Islet of Langerhans (tissue), 1 donor: ENCODE data around the gene CORIN.

Experiments used
- FAIRE-seq: peaks from one replicate; lab custom pipeline; 2011; peaks lifted over from hg19 to GRCh38; lab: Jason Lieb, UNC

The CORIN gene

GRCh38 chr4:47835494-47835893 lies 2.4 kb downstream of the CORIN start:
- no peak for FAIRE-seq

- FAIRE-seq: peak; percentile 13
Observed at GRCh38 chr4:47831026-47831679, 6.7 kb downstream of the CORIN start.

GRCh38 chr4:47830265-47831025 lies 7.4 kb downstream of the CORIN start:
- FAIRE-seq: no peak

GRCh38 chr4:47829438-47829837 lies 8.4 kb downstream of the CORIN start:
- FAIRE-seq: no peak

- no peak for FAIRE-seq
Observed at GRCh38 chr4:47827343-47828047, 10.4 kb downstream of the CORIN start.

- FAIRE-seq: no peak
Observed at GRCh38 chr4:47824840-47825239, 13.0 kb downstream of the CORIN start.

GRCh38 chr4:47819178-47819577 lies 18.7 kb downstream of the CORIN start:
- no peak for FAIRE-seq

GRCh38 chr4:47817275-47817674 lies 20.6 kb downstream of the CORIN start:
- no peak for FAIRE-seq

- no peak for FAIRE-seq
Observed at GRCh38 chr4:47816748-47817147, 21.1 kb downstream of the CORIN start.

- no peak for FAIRE-seq
Observed at GRCh38 chr4:47814618-47815295, 23.1 kb downstream of the CORIN start.

GRCh38 chr4:47809654-47810203 lies 28.1 kb downstream of the CORIN start:
- no peak for FAIRE-seq

GRCh38 chr4:47804598-47804997 lies 33.3 kb downstream of the CORIN start:
- FAIRE-seq: no peak

- FAIRE-seq: no peak
Observed at GRCh38 chr4:47801481-47802002, 36.3 kb downstream of the CORIN start.

- FAIRE-seq: no peak
Observed at GRCh38 chr4:47798165-47798564, 39.7 kb downstream of the CORIN start.

GRCh38 chr4:47791965-47792364 lies 45.9 kb downstream of the CORIN start:
- no peak for FAIRE-seq

- no peak for FAIRE-seq
Observed at GRCh38 chr4:47790105-47790504, 47.8 kb downstream of the CORIN start.

- no peak for FAIRE-seq
Observed at GRCh38 chr4:47788126-47788525, 49.7 kb downstream of the CORIN start.

- FAIRE-seq: no peak
Observed at GRCh38 chr4:47786958-47787370, 50.9 kb downstream of the CORIN start.

- no peak for FAIRE-seq
Observed at GRCh38 chr4:47785153-47785552, 52.7 kb downstream of the CORIN start.

GRCh38 chr4:47784222-47784621 lies 53.6 kb downstream of the CORIN start:
- FAIRE-seq: no peak

GRCh38 chr4:47776353-47776752 lies 61.5 kb downstream of the CORIN start:
- FAIRE-seq: no peak

- no peak for FAIRE-seq
Observed at GRCh38 chr4:47774079-47774478, 63.8 kb downstream of the CORIN start.
